Smooth muscle cell (in vitro differentiated cells): ENCODE measurements around the gene TMEM158. TPM values are rescaled to one million over a fixed set of nuclear protein-coding genes. Genes with fewer than 3 reads are reported as not detected.

ENCODE experiments used
- DNase-seq: peaks from one replicate; lab custom pipeline; 2025; ENCODE audit not compliant: unreplicated experiment; lab: John Stamatoyannopoulos, UW
- H2AFZ ChIP-seq: fragments of 200-600 bp; sonication (generic); 2 replicates; pipeline ENCODE4 v1.6.0; 2016; ENCODE audit warnings: antibody characterized with exemption, low read depth, mild to moderate bottlenecking
- H3F3A ChIP-seq: fragments of 200-600 bp; sonication (generic); 2 replicates; pipeline ENCODE4 v1.6.0; 2017; ENCODE audit warnings: antibody characterized with exemption, low read depth
- H3K27ac ChIP-seq: fragments of 200-600 bp; sonication (generic); 2 replicates; pipeline ENCODE4 v1.5.1; 2016; ENCODE audit warnings: low read depth, mild to moderate bottlenecking
- H3K27me3 ChIP-seq: fragments of 200-600 bp; sonication (generic); 2 replicates; pipeline ENCODE4 v1.6.1; 2016; ENCODE audit warnings: low read depth, mild to moderate bottlenecking
- H3K36me3 ChIP-seq: fragments of 200-600 bp; sonication (generic); 2 replicates; pipeline ENCODE4 v1.5.1; 2016; ENCODE audit warnings: low read depth
- H3K4me1 ChIP-seq: fragments of 200-600 bp; sonication (generic); 2 replicates; pipeline ENCODE4 v1.5.1; 2016; ENCODE audit warnings: low read depth
- H3K4me2 ChIP-seq: fragments of 200-600 bp; sonication (generic); 2 replicates; pipeline ENCODE4 v1.6.0; 2016; ENCODE audit warnings: mild to moderate bottlenecking
- H3K4me3 ChIP-seq: fragments of 200-600 bp; sonication (generic); 2 replicates; pipeline ENCODE4 v1.5.1; 2016; ENCODE audit warnings: mild to moderate bottlenecking
- H3K79me2 ChIP-seq: fragments of 200-600 bp; sonication (generic); 2 replicates; pipeline ENCODE4 v1.6.0; 2016; ENCODE audit warnings: low read depth, mild to moderate bottlenecking
- H3K9ac ChIP-seq: fragments of 200-600 bp; sonication (generic); 2 replicates; pipeline ENCODE4 v1.6.0; 2016; ENCODE audit warnings: low read depth
- H3K9me3 ChIP-seq: fragments of 200-600 bp; sonication (generic); replicated peaks from 2 replicates; pipeline ENCODE4 v1.5.1; 2016; ENCODE audit warnings: low read depth
- H4K20me1 ChIP-seq: fragments of 200-600 bp; sonication (generic); 2 replicates; pipeline ENCODE4 v1.6.0; 2016; ENCODE audit warnings: low read depth
- whole genome bisulfite sequencing: methylation state at CpG from one replicate; pipeline ENCODE4 v1.1.7; 2016; ENCODE audit warnings: low lambda C conversion rate; 5-methylcytosine and 5-hydroxymethylcytosine counted together
- polyA plus RNA-seq: library from polyadenylated mRNA; unstranded; fragments of >200 nt; fragmentation: Nextera tagmentation; extraction: Ambion mirVana; gene quantifications from 2 replicates; pipeline ENCODE4 v1.2.1, GENCODE V29; 2016
- total RNA-seq: library from RNA; depleted of rRNA; stranded (reverse); fragments of >200 nt; gene quantifications from 2 replicates; pipeline ENCODE4 v1.2.3, GENCODE V29; 2014
- TF ChIP-seq, protein P1 (sequence below): fragments of 200-600 bp; sonication (generic); IDR thresholded peaks from 2 replicates; pipeline ENCODE4 v1.5.1; 2017; ENCODE audit warnings: borderline replicate concordance, mild to moderate bottlenecking, antibody characterized with exemption; ENCODE audit not compliant: insufficient read depth, poor library complexity, severe bottlenecking

Gene TMEM158
- total and polyA plus RNA-seq, 2 experiments from 2014 or later = 16.8 to 70.9 TPM

DNA sequence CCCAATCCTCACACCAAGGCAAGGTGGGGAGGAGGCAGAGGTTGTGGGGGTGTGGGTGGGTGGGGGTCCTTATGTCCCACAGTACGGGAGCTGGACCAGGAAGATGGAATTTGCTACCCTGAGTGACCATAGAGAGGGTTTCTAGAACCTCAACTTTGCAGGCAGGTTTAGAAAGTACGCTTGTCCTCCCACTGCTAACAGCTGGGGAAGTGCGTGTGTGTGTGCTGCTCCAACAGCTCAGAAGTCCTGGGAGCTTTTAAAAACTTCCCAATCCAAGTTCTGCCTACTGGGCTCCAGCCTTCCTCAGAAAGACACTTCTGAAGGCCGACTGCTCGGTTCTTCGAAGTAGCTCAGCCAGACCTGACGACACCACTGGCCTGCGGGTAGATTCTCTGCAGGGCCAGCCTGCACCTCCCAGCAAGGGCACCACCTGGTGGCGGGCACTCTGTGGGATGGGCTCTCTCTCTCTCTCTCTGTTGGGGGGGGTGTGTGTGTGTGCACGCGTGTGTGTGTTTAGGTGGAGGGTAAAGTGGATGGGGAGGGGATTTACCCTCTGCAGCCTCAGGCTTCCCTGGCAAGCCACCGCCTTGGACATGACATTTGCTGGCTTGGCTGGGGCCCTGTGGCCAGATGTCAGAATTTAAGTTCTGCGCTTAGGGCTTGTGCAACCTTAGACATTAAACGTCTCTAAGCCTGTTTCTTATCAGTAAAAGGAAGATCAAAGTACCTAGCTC is 15.6 kb downstream of the TMEM158 start:
- Histone ChIP-seq H3K27me3 (no peaks in the 10 kb centered on the region), H3K9ac (no peak overlapping the region), H3F3A (peaks cover 13% of the 10 kb centered on the region), H4K20me1 (no peaks in the 10 kb centered on the region), H3K9me3 (no peaks in the 10 kb centered on the region), H3K79me2 (no peaks in the 10 kb centered on the region), H3K27ac (peak overlapping the region; percentile 17), H3K4me1 (peaks cover 6% of the 10 kb centered on the region), H3K36me3 (no peaks in the 10 kb centered on the region), H3K4me2 (no peak overlapping the region), H2AFZ (no peak overlapping the region), H3K4me3 (no peak overlapping the region)
- DNase-seq = peak; percentile 39
- TF ChIP-seq, protein P1, sequence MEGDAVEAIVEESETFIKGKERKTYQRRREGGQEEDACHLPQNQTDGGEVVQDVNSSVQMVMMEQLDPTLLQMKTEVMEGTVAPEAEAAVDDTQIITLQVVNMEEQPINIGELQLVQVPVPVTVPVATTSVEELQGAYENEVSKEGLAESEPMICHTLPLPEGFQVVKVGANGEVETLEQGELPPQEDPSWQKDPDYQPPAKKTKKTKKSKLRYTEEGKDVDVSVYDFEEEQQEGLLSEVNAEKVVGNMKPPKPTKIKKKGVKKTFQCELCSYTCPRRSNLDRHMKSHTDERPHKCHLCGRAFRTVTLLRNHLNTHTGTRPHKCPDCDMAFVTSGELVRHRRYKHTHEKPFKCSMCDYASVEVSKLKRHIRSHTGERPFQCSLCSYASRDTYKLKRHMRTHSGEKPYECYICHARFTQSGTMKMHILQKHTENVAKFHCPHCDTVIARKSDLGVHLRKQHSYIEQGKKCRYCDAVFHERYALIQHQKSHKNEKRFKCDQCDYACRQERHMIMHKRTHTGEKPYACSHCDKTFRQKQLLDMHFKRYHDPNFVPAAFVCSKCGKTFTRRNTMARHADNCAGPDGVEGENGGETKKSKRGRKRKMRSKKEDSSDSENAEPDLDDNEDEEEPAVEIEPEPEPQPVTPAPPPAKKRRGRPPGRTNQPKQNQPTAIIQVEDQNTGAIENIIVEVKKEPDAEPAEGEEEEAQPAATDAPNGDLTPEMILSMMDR = peak; percentile 82
- WGBS = 16% methylated on average over 14 of the region's 14 CpGs

DNA sequence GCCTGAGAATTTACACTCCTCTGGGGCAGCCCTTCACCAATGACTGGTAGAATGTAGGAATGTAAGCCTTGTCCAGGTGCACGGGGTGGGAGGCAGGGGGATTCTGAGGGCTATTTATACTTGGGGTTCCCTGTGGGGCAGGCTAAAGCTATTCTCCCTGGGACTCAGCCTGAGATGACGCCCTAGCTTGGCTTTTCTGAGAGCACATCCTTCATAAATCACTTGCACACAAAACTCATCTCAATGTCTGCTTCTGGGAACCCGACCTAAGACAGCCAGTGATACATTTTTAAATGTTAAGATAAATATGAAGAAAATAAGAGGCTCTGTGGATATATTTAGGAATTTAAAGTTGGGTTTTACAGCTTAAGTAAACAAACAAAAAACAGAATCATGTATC is 16.6 kb downstream of the TMEM158 start:
- TF ChIP-seq, protein P1 = no peak
- peak overlapping the region; percentile 17 for H3K27ac ChIP-seq
- H3K4me2 ChIP-seq = peak overlapping the region; percentile 24
- no peaks in the 10 kb centered on the region for H4K20me1 ChIP-seq
- peaks cover 17% of the 10 kb centered on the region for H3F3A ChIP-seq
- no peaks in the 10 kb centered on the region for H3K36me3 ChIP-seq
- H3K9ac ChIP-seq = no peak overlapping the region
- no peaks in the 10 kb centered on the region for H3K27me3 ChIP-seq
- DNase-seq = no peak
- no peak overlapping the region for H3K4me3 ChIP-seq
- peaks cover 6% of the 10 kb centered on the region for H3K4me1 ChIP-seq
- 48% methylated on average over 3 of the region's 3 CpGs for WGBS
- no peaks in the 10 kb centered on the region for H3K9me3 ChIP-seq
- no peaks in the 10 kb centered on the region for H3K79me2 ChIP-seq
- no peak overlapping the region for H2AFZ ChIP-seq

DNA sequence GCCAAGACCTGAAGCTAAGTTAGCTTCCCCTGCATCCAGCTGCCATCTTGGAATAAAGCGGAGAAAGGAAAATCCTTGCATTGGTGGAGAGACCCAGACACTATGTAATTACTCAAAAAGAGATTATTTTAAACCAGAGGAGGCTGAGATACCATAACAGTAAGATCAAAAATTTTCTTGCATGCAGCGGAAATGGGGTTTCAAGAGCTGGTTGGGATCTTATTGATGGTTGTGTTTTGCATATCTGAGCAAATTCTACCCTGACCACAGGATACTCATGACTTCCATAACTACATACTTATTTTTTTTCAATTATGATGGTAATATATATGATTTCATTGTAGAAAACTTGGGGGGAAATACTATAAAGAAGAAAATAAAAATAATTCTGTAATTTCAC is 17.5 kb downstream of the TMEM158 start:
- Histone ChIP-seq H3K9ac (no peak overlapping the region), H3K4me3 (no peak overlapping the region), H3K9me3 (no peaks in the 10 kb centered on the region), H3K27ac (no peak overlapping the region), H3K36me3 (no peaks in the 10 kb centered on the region), H3K4me1 (peaks cover 6% of the 10 kb centered on the region), H3K79me2 (no peaks in the 10 kb centered on the region), H4K20me1 (no peaks in the 10 kb centered on the region), H3K27me3 (no peaks in the 10 kb centered on the region), H3F3A (peaks cover 18% of the 10 kb centered on the region), H2AFZ (no peak overlapping the region), H3K4me2 (no peak overlapping the region)
- DNase-seq = no peak
- TF ChIP-seq, protein P1 = no peak
- whole genome bisulfite sequencing = 93% methylated on average over 2 of the region's 2 CpGs

DNA sequence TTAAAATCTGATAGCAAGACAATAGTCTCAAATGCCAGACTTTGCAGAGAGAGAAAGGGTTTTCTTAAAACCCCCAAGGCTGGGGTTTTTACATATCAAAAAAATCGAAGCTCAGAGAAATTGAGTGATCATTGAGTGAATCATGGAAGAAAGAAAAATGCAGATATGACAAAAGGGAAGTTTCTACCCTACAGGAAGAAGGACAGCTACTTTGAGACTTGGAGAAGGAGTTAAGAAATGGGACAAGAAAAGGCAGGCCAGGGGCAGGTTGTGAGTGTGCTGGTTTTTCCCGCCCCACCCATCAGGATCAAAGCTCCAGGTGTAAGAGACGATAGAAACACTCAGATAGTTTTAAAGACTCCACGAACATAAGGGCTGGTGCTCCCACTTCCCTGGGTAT is 18.6 kb downstream of the TMEM158 start:
- Histone ChIP-seq H3K36me3 (no peaks in the 10 kb centered on the region), H3K4me1 (peaks cover 6% of the 10 kb centered on the region), H3K27ac (no peak overlapping the region), H3K9me3 (no peaks in the 10 kb centered on the region), H3F3A (peaks cover 18% of the 10 kb centered on the region), H3K4me2 (no peak overlapping the region), H3K9ac (no peak overlapping the region), H3K27me3 (no peaks in the 10 kb centered on the region), H4K20me1 (no peaks in the 10 kb centered on the region), H2AFZ (no peak overlapping the region), H3K4me3 (no peak overlapping the region), H3K79me2 (no peaks in the 10 kb centered on the region)
- no peak for DNase-seq
- TF ChIP-seq, protein P1 = no peak
- WGBS = 74% methylated on average over 4 of the region's 4 CpGs
